PC-3 (cell line): ENCODE data around the gene EGFL8.

Experiments used
- CTCF ChIP-seq: fragments of 300-600 bp; sonication (generic); conservative IDR thresholded peaks from 2 replicates; pipeline ENCODE4 v1.5.1; 2017; ENCODE audit warnings: antibody characterized with exemption, low read depth, mild to moderate bottlenecking, low read length
- EZH2 ChIP-seq: fragments of 300-600 bp; sonication (generic); IDR thresholded peaks from one replicate; pipeline ENCODE4 v1.6.1; 2017; ENCODE audit warnings: antibody characterized with exemption, mild to moderate bottlenecking, low read length; ENCODE audit not compliant: unreplicated experiment
- EZH2phosphoT487 ChIP-seq: fragments of 300-600 bp; sonication (generic); IDR thresholded peaks from 2 replicates; pipeline ENCODE4 v1.6.1; 2018; ENCODE audit warnings: mild to moderate bottlenecking, antibody characterized with exemption, low read length, borderline replicate concordance

- TF ChIP-seq CTCF (no peak), EZH2 (no peak), EZH2phosphoT487 (no peak)
Observed at GRCh38 chr6:32173051-32173727, 8.8 kb downstream of the EGFL8 start.
